Suprapubic skin (tissue), 4 donors: Measurements from ENCODE around the gene ZNF491. TPM values are rescaled to one million over a fixed set of nuclear protein-coding genes. Genes with fewer than 3 reads are reported as not detected.
"Not testable (repeated sequence)": the region's sequence is repeated elsewhere in the genome, so short reads cannot be mapped to it uniquely, and the experiment has no call there.

Source experiments
- DNase-seq, 2 donors: peaks; one replicate each; pipeline ENCODE4 v3.0.0-alpha.2; 2019; ENCODE audit warnings: low spot score in 2 of 2
- H3K27ac ChIP-seq: fragments of 200-600 bp; sonication (generic); one replicate; pipeline ENCODE4 v1.5.1; 2019
- H3K27me3 ChIP-seq: fragments of 200-600 bp; sonication (generic); one replicate; pipeline ENCODE4 v1.5.1; 2019
- H3K36me3 ChIP-seq: fragments of 200-600 bp; sonication (generic); one replicate; pipeline ENCODE4 v1.5.1; 2019
- H3K4me1 ChIP-seq: fragments of 200-600 bp; sonication (generic); one replicate; pipeline ENCODE4 v1.5.1; 2019
- H3K4me3 ChIP-seq: fragments of 200-600 bp; sonication (generic); one replicate; pipeline ENCODE4 v1.5.1; 2019; ENCODE audit warnings: mild to moderate bottlenecking
- H3K9me3 ChIP-seq: fragments of 200-600 bp; sonication (generic); one replicate; pipeline ENCODE4 v1.5.1; 2019
- CTCF ChIP-seq, 2 donors: fragments of 200-600 bp in 1 of 2; fragments of 450-650 bp in 1 of 2; sonication (generic) in 1 of 2; IDR thresholded peaks; one replicate each; pipeline ENCODE4 v1.5.1; 2016 to 2019; ENCODE audit warnings: antibody characterized with exemption in 2 of 2, mild to moderate bottlenecking in 1 of 2, moderate library complexity in 1 of 2
- EP300 ChIP-seq: sonication (generic); formaldehyde crosslinking; IDR thresholded peaks from one replicate; pipeline ENCODE4 v1.6.1; 2017; ENCODE audit warnings: antibody characterized with exemption
- POLR2A ChIP-seq, 2 donors: fragments of 450-650 bp; IDR thresholded peaks; one replicate each; pipeline ENCODE4 v1.6.1; 2017; ENCODE audit warnings: antibody characterized with exemption in 2 of 2, mild to moderate bottlenecking in 2 of 2, moderate library complexity in 2 of 2
- POLR2AphosphoS5 ChIP-seq, 3 donors: sonication (generic); formaldehyde crosslinking; IDR thresholded peaks; one replicate each; pipeline ENCODE4 v1.6.1; 2017; ENCODE audit warnings: antibody characterized with exemption in 3 of 3
- WGBS: methylation state at CpG from one replicate; pipeline ENCODE4 v1.1.5; 2018; 5-methylcytosine and 5-hydroxymethylcytosine counted together
- total RNA-seq, 4 donors: library from RNA; depleted of rRNA; stranded (reverse); fragments of >200 nt; gene quantifications; one replicate each; pipeline ENCODE4 v1.1.0, GENCODE V29; 2016

ZNF491 gene
- total RNA-seq, 4 donors from 2014 or later, result 0.48 to 1.4 (median 0.59) TPM; not detected in 1

GRCh38 chr19:11832253-11832912 lies 34.1 kb downstream of the ZNF491 start:
- TF ChIP-seq EP300, result no peak
- TF ChIP-seq POLR2A (IDR thresholded peaks at IDR 0.05), result no peak
- TF ChIP-seq CTCF (IDR thresholded peaks at IDR 0.05), result no peak
- TF ChIP-seq POLR2AphosphoS5 (IDR thresholded peaks at IDR 0.05), result no peak
- Histone ChIP-seq H3K4me3 (no peak overlapping the region), H3K9me3 (peaks cover 34% of the 10 kb centered on the region), H3K27ac (no peak overlapping the region), H3K4me1 (no peaks in the 10 kb centered on the region), H3K36me3 (peaks cover 48% of the 10 kb centered on the region), H3K27me3 (no peaks in the 10 kb centered on the region)
- DNase-seq, result no peak
- 96% methylated on average over 8 of the region's 8 CpGs for WGBS

- H3K36me3 ChIP-seq, result peaks cover 46% of the 10 kb centered on the region
- peaks cover 34% of the 10 kb centered on the region for H3K9me3 ChIP-seq
- H3K4me3 ChIP-seq, result no peak overlapping the region
- H3K27me3 ChIP-seq, result no peaks in the 10 kb centered on the region
- no peak overlapping the region for H3K27ac ChIP-seq
- 98% methylated on average over 2 of the region's 2 CpGs for WGBS
- DNase-seq, result no peak
- H3K4me1 ChIP-seq, result no peaks in the 10 kb centered on the region
- no peak for TF ChIP-seq POLR2A (IDR thresholded peaks at IDR 0.05)
Measured at GRCh38 chr19:11833541-11833940, 35.2 kb downstream of the ZNF491 start.

GRCh38 chr19:11835626-11836066 lies 37.3 kb downstream of the ZNF491 start:
- H3K27me3 ChIP-seq, H3K4me1 ChIP-seq, H3K27ac ChIP-seq, DNase-seq, H3K4me3 ChIP-seq: not testable (repeated sequence)
- 95% methylated on average over 2 of the region's 2 CpGs for WGBS
- Histone ChIP-seq H3K36me3 (peaks cover 36% of the 10 kb centered on the region), H3K9me3 (peaks cover 34% of the 10 kb centered on the region)

- no peak for DNase-seq
- Histone ChIP-seq H3K27ac (no peak overlapping the region), H3K4me1 (peaks cover 9% of the 10 kb centered on the region), H3K36me3 (no peaks in the 10 kb centered on the region), H3K4me3 (no peak overlapping the region), H3K27me3 (no peaks in the 10 kb centered on the region), H3K9me3 (no peaks in the 10 kb centered on the region)
- TF ChIP-seq EP300, result no peak
- TF ChIP-seq CTCF (IDR thresholded peaks at IDR 0.05), result no peak
- TF ChIP-seq POLR2A (IDR thresholded peaks at IDR 0.05), result no peak
- TF ChIP-seq POLR2AphosphoS5 (IDR thresholded peaks at IDR 0.05), result no peak
- WGBS, result 41% methylated on average over 2 of the region's 2 CpGs
Measured at GRCh38 chr19:11843722-11844121, 45.4 kb downstream of the ZNF491 start.

GRCh38 chr19:11847615-11848014 lies 49.3 kb downstream of the ZNF491 start:
- DNase-seq, H3K36me3 ChIP-seq, H3K27ac ChIP-seq, H3K9me3 ChIP-seq, H3K27me3 ChIP-seq, H3K4me3 ChIP-seq: not testable (repeated sequence)
- WGBS, result 59% methylated on average over 6 of the region's 6 CpGs
- H3K4me1 ChIP-seq, result peaks cover 22% of the 10 kb centered on the region

- DNase-seq, result no peak
- WGBS, result 38% methylated on average over 11 of the region's 11 CpGs
- Histone ChIP-seq H3K4me1 (peaks cover 22% of the 10 kb centered on the region), H3K4me3 (peak overlapping the region; percentile 70), H3K9me3 (no peaks in the 10 kb centered on the region), H3K36me3 (no peaks in the 10 kb centered on the region), H3K27ac (peak overlapping the region; percentile 65), H3K27me3 (no peaks in the 10 kb centered on the region)
- no peak for TF ChIP-seq CTCF (IDR thresholded peaks at IDR 0.05)
- TF ChIP-seq EP300, result no peak
- no peak for TF ChIP-seq POLR2AphosphoS5 (IDR thresholded peaks at IDR 0.05)
- no peak for TF ChIP-seq POLR2A (IDR thresholded peaks at IDR 0.05)
Measured at GRCh38 chr19:11848200-11848593, 49.9 kb downstream of the ZNF491 start.
